ENCODE data around the gene ECI1. TPM values are rescaled to one million over a fixed set of nuclear protein-coding genes. Genes with fewer than 3 reads are reported as not detected.

Gene ECI1
- total and polyA plus RNA-seq, 2 of the 4 experiments (the other 2 are of a cell fraction) = 20.3 to 30.1 TPM

DNA sequence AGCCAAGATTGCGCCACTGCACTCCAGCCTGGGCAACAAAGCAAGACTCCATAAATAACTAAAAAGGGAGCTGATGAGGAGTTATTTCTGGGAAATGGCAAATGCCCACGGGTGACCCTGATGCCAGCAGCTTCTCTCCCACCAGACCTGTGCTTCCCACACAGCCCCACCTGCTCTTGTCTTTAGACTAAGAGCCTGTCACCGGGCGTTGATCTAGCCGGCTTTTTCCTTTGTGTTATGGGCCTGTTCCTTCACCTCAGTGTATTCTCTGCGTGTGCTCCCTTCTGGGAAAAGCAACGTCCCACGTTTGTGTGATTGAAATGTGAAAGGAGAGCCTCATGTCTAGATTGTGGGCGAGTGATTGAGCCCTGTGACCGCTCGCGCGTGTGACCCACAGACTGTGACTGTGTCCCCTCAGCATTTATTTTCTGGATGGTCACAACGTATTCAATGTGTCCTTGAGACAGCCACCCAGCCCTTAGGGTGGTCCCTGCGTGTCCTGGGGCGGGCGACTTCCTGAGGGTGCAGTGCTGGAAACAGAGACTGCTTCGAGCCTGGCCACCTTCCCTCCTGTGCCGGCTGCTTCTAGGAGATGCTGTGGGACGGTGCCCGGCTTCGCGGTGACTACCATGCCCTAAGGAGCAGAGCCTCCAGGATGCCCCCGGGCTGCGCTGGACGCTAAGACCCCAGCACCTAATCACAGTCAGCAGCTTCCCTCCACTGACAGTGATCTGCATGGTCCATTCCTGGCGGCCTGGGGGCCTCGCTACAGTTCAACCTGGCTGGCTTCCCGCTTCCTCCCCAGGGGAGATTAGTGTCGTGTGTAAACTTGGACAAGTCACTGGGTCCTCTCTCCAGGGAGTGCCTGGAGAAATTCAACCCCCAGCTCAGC is 24.3 kb upstream of the ECI1 start:
- no TSS peak for BruUV-seq (replicated peaks)
- no peak overlapping the region for H3K4me3 ChIP-seq (ENCODE audit: insufficient read depth, low read depth, low read length)
- no peak overlapping the region for H3K18ac ChIP-seq (ENCODE audit: low read depth, low read length)
- ChIA-PET POLR2A (ENCODE audit: unreplicated experiment) (no interaction called here), CTCF (no interaction called here)
- no peaks in the 10 kb centered on the region for H3K9me3 ChIP-seq (ENCODE audit: control insufficient read depth, insufficient read depth, low read length)
- no peak overlapping the region for H2BK15ac ChIP-seq (ENCODE audit: low read depth, low read length)
- no peak overlapping the region for H2BK120ac ChIP-seq (ENCODE audit: low read depth, low read length)
- H2BK20ac ChIP-seq (ENCODE audit: low read depth, low read length) = no peak overlapping the region
- H3K4me2 ChIP-seq (ENCODE audit: low read depth, low read length) = no peak overlapping the region
- H2BK5ac ChIP-seq (ENCODE audit: low read depth, low read length, poor library complexity, severe bottlenecking) = no peak overlapping the region
- dilution Hi-C loops (cut with HindIII; ENCODE audit: low sequenced_read_pairs, unreplicated experiment) (no loop called here), in situ Hi-C loops (cut with MboI; ENCODE audit: low sequenced_read_pairs) (loop anchor here (10.0 kb wide), 1 partner anchor 149 kb away; the partner anchor contains the start of gene CCNF), intact Hi-C loops (cut with micrococcal nuclease) (no loop called here)
- no peak overlapping the region for H3K9ac ChIP-seq (ENCODE audit: low read depth, low read length)
- DNase-seq = no peak
- ATAC-seq (ENCODE audit: low read depth) = no peak
- H3K27me3 ChIP-seq (ENCODE audit: control insufficient read depth, insufficient read depth, low read length) = peaks cover 20% of the 10 kb centered on the region; the same call in 1 of the 2 replicates
- H4K91ac ChIP-seq (ENCODE audit: insufficient read depth, low read depth, low read length) = no peak overlapping the region
- no peaks in the 10 kb centered on the region for H3K4me1 ChIP-seq (ENCODE audit: control insufficient read depth, insufficient read depth, low read length)
- H4K5ac ChIP-seq (ENCODE audit: low read depth, low read length) = no peak overlapping the region
- no peak overlapping the region for H2AFZ ChIP-seq (replicated peaks; ENCODE audit: low read length, poor library complexity)
- no peak overlapping the region for H3K14ac ChIP-seq (replicated peaks; ENCODE audit: low read depth, low read length)
- no peak overlapping the region for H3K27ac ChIP-seq (ENCODE audit: insufficient read depth, low read length)
- H4K8ac ChIP-seq (ENCODE audit: low read depth in 2 of 2, low read length in 2 of 2) = no peak overlapping the region
- WGBS, 2 experiments (ENCODE audit: extremely low coverage in 2 of 2, insufficient read length in 1 of 2) = 93% methylated on average over 14 of the region's 30 CpGs; no CpG with 5 or more reads in 1 of the 2 experiments
- H3K23ac ChIP-seq (ENCODE audit: low read depth, low read length) = no peak overlapping the region
- H2AK5ac ChIP-seq (ENCODE audit: low read depth, low read length) = no peak overlapping the region
- H2AK9ac ChIP-seq (replicated peaks; ENCODE audit: low read depth, low read length, poor library complexity) = peak overlapping the region; percentile 55
- peaks cover 3% of the 10 kb centered on the region; the same call in 1 of the 2 replicates for H4K20me1 ChIP-seq (ENCODE audit: insufficient read depth, low read length)
- no peaks in the 10 kb centered on the region; the same call in 1 of the 2 replicates for H3K9me1 ChIP-seq (ENCODE audit: insufficient read depth, low read length)
- peaks cover 0 to 8% of the 10 kb centered on the region in 2 experiments; a peak in 2 of 4 replicates for H3K79me1 ChIP-seq (ENCODE audit: low read depth in 1 of 2, low read length in 2 of 2)
- H3K56ac ChIP-seq (ENCODE audit: extremely low read depth, insufficient read depth, low read length) = no peak overlapping the region
- peaks cover 3% of the 10 kb centered on the region; the same call in 1 of the 2 replicates for H3K36me3 ChIP-seq (ENCODE audit: control insufficient read depth, insufficient read depth, low read length)
- no peak overlapping the region for H3K4ac ChIP-seq (ENCODE audit: low read depth, low read length)
- TF ChIP-seq MXI1 (IDR thresholded peaks at IDR 0.05; ENCODE audit: borderline replicate concordance, low read depth, low read length) (no peak), SMC3 (IDR thresholded peaks at IDR 0.05; ENCODE audit: low read depth, low read length) (no peak), RCOR1 (IDR thresholded peaks at IDR 0.05; ENCODE audit: insufficient replicate concordance, low read length) (no peak), RAD21 (IDR thresholded peaks at IDR 0.05; ENCODE audit: low read length) (no peak), CHD1 (IDR thresholded peaks at IDR 0.05; ENCODE audit: low read depth, low read length) (no peak), MAZ (IDR thresholded peaks at IDR 0.05; ENCODE audit: borderline replicate concordance, low read depth, low read length) (no peak), RFX5 (IDR thresholded peaks at IDR 0.05; ENCODE audit: low read depth, low read length) (no peak), MAFK (IDR thresholded peaks at IDR 0.05; ENCODE audit: low read depth, low read length) (no peak), BHLHE40 (IDR thresholded peaks at IDR 0.05; ENCODE audit: low read depth, low read length) (no peak), NFE2L2 (IDR thresholded peaks at IDR 0.05; ENCODE audit: low read depth, low read length) (no peak), POLR2A (IDR thresholded peaks at IDR 0.05; ENCODE audit: low read depth, low read length) (no peak), FOS (IDR thresholded peaks at IDR 0.05; ENCODE audit: low read depth, low read length) (no peak), CEBPB (IDR thresholded peaks at IDR 0.05; ENCODE audit: low read depth, low read length) (no peak)
- TF ChIP-seq, protein P1, sequence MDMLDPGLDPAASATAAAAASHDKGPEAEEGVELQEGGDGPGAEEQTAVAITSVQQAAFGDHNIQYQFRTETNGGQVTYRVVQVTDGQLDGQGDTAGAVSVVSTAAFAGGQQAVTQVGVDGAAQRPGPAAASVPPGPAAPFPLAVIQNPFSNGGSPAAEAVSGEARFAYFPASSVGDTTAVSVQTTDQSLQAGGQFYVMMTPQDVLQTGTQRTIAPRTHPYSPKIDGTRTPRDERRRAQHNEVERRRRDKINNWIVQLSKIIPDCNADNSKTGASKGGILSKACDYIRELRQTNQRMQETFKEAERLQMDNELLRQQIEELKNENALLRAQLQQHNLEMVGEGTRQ (IDR thresholded peaks at IDR 0.05; ENCODE audit: low read depth, low read length) = no peak
- TF ChIP-seq, protein P2, sequence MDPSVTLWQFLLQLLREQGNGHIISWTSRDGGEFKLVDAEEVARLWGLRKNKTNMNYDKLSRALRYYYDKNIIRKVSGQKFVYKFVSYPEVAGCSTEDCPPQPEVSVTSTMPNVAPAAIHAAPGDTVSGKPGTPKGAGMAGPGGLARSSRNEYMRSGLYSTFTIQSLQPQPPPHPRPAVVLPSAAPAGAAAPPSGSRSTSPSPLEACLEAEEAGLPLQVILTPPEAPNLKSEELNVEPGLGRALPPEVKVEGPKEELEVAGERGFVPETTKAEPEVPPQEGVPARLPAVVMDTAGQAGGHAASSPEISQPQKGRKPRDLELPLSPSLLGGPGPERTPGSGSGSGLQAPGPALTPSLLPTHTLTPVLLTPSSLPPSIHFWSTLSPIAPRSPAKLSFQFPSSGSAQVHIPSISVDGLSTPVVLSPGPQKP (IDR thresholded peaks at IDR 0.05; ENCODE audit: borderline replicate concordance, low read depth, low read length) = no peak

Data from IMR-90 (cell line).